Neural progenitor cell (in vitro differentiated cells): ENCODE data around the gene PPT2.

ENCODE experiments used
- CTCF ChIP-seq: fragments of 200-600 bp; sonication (generic); IDR thresholded peaks from 2 replicates; pipeline ENCODE4 v1.5.1; 2017; ENCODE audit warnings: antibody characterized with exemption, mild to moderate bottlenecking
- EZH2 ChIP-seq: fragments of 200-600 bp; sonication (generic); IDR thresholded peaks from 2 replicates; pipeline ENCODE4 v1.6.1; 2017; ENCODE audit warnings: antibody characterized with exemption, mild to moderate bottlenecking, moderate library complexity

- TF ChIP-seq EZH2: no peak
- no peak for TF ChIP-seq CTCF
Measured at GRCh38 chr6:32110632-32111031, 43.3 kb upstream of the PPT2 start.
